ENCODE results near the gene GPR18. TPM values are rescaled to one million over a fixed set of nuclear protein-coding genes. Genes with fewer than 3 reads are reported as not detected.

GPR18 gene
- total RNA-seq, 1 donor from 2014 or later = not detected

GRCh38 chr13:99290894-99291293 is 32.7 kb upstream of the GPR18 start:
- DNase-seq (ENCODE audit: low read depth) = no peak
- H3K4me3 ChIP-seq (ENCODE audit: low read depth, low read length) = no peak overlapping the region
- TF ChIP-seq CTCF (conservative IDR thresholded peaks at IDR 0.05; ENCODE audit: low read depth, low read length) = no peak

GRCh38 chr13:99289674-99290337 is 31.6 kb upstream of the GPR18 start:
- no peak overlapping the region for H3K4me3 ChIP-seq (ENCODE audit: low read depth, low read length)
- no peak for DNase-seq (ENCODE audit: low read depth)
- TF ChIP-seq CTCF (conservative IDR thresholded peaks at IDR 0.05; ENCODE audit: low read depth, low read length) = no peak

GRCh38 chr13:99289271-99289670 is 31.1 kb upstream of the GPR18 start:
- no peak overlapping the region for H3K4me3 ChIP-seq (ENCODE audit: low read depth, low read length)
- DNase-seq (ENCODE audit: low read depth) = no peak
- TF ChIP-seq CTCF (conservative IDR thresholded peaks at IDR 0.05; ENCODE audit: low read depth, low read length) = no peak

GRCh38 chr13:99288089-99288488 is 29.9 kb upstream of the GPR18 start:
- no peak overlapping the region for H3K4me3 ChIP-seq (ENCODE audit: low read depth, low read length)
- DNase-seq (ENCODE audit: low read depth) = no peak
- TF ChIP-seq CTCF (conservative IDR thresholded peaks at IDR 0.05; ENCODE audit: low read depth, low read length) = no peak

- no peak for TF ChIP-seq CTCF (conservative IDR thresholded peaks at IDR 0.05; ENCODE audit: low read depth, low read length)
- no peak overlapping the region for H3K4me3 ChIP-seq (ENCODE audit: low read depth, low read length)
- DNase-seq (ENCODE audit: low read depth) = no peak
Measured at GRCh38 chr13:99287551-99287950, 29.4 kb upstream of the GPR18 start.

- no peak for DNase-seq (ENCODE audit: low read depth)
- no peak for TF ChIP-seq CTCF (conservative IDR thresholded peaks at IDR 0.05; ENCODE audit: low read depth, low read length)
- no peak overlapping the region for H3K4me3 ChIP-seq (ENCODE audit: low read depth, low read length)
Measured at GRCh38 chr13:99285432-99286182, 27.4 kb upstream of the GPR18 start.

Data from epithelial cell of proximal tubule (primary cell).